ENCODE data around the gene PRRT2. TPM values are rescaled to one million over a fixed set of nuclear protein-coding genes. Genes with fewer than 3 reads are reported as not detected.
A peak's percentile ranks its signal among the peaks of the same experiment; 100 is the strongest.

Gene PRRT2
- total RNA-seq, 1 donor from 2014 or later, result 0.35 TPM

DNA sequence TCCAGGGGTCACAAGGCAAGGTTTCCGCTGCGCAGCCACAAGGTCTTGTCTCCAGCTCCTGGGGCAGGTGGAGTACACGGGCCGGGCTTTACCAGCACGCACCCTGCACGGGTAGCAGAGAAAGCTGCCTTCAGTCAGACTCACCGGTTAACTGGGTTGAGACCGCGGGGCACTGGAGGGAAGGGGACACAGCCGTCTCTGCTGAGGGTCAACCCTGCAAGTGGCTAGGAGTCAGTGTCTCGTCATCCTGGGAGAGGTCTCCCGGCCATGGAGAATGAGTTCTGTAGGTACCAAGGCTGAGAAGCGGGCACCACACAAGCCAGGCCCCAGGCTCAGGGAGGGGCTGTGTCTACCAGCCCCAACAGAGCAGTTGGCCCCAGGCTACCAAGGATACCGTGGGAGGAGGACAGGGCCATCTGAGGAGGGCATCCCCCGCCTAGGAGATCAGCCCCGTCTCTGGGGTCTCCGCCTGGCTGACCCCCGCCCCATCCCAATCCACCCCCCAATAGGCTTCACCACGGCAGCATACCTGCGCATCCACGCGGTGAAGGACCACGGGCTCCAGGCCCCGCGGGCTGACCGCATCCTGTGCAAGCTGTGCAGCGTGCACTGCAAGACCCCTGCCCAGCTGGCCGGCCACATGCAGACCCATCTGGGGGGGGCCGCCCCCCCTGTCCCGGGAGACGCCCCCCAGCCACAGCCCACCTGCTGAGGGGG lies 2.8 kb upstream of the PRRT2 start:
- DNase-seq (ENCODE audit: low read depth), result no peak
- TF ChIP-seq, protein P1, sequence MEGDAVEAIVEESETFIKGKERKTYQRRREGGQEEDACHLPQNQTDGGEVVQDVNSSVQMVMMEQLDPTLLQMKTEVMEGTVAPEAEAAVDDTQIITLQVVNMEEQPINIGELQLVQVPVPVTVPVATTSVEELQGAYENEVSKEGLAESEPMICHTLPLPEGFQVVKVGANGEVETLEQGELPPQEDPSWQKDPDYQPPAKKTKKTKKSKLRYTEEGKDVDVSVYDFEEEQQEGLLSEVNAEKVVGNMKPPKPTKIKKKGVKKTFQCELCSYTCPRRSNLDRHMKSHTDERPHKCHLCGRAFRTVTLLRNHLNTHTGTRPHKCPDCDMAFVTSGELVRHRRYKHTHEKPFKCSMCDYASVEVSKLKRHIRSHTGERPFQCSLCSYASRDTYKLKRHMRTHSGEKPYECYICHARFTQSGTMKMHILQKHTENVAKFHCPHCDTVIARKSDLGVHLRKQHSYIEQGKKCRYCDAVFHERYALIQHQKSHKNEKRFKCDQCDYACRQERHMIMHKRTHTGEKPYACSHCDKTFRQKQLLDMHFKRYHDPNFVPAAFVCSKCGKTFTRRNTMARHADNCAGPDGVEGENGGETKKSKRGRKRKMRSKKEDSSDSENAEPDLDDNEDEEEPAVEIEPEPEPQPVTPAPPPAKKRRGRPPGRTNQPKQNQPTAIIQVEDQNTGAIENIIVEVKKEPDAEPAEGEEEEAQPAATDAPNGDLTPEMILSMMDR (conservative IDR thresholded peaks at IDR 0.05; ENCODE audit: low read depth, low read length), result no peak
- H3K4me3 ChIP-seq (ENCODE audit: low read depth, low read length), result no peak overlapping the region

DNA sequence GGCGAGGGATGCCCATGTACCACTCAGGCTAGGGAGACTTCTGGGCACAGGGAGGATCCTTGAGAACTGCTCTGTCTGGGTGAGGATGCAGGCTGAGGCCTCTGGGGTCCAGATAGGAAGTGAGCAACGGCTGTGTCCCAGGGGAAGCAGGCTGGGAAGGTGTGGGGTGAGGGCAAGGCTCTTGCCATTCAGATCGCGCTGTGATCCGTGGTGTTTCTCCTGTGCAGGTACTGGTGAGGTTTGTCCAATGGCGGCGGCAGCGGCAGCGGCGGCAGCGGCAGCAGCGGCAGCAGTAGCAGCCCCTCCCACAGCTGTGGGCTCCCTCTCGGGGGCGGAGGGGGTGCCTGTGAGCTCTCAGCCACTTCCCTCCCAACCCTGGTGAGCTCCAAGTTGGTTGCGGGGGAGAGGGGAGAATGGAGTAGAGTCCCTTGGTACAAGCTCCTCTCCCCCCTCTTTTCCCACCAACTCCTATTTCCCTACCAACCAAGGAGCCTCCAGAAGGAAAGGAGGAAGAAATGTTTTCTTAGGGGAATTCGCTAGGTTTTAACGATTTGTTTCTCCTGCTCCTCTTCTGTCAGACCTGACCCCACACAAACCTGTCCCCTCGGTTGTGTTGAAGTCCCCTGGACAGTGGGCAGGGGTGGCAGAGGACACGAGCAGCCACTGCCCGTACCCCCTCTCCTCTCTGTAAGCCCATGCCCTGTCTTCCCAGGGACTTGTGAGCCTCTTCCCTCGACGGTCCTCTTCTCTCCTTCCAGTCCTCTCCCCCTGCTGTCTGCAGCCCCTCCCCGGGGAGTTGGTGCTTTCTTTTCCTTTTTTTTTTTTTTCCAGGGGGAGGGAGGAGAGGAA lies 1.9 kb upstream of the PRRT2 start:
- no peak for DNase-seq (ENCODE audit: low read depth)
- H3K4me3 ChIP-seq (ENCODE audit: low read depth, low read length), result no peak overlapping the region
- TF ChIP-seq, protein P1 (conservative IDR thresholded peaks at IDR 0.05; ENCODE audit: low read depth, low read length), result no peak

DNA sequence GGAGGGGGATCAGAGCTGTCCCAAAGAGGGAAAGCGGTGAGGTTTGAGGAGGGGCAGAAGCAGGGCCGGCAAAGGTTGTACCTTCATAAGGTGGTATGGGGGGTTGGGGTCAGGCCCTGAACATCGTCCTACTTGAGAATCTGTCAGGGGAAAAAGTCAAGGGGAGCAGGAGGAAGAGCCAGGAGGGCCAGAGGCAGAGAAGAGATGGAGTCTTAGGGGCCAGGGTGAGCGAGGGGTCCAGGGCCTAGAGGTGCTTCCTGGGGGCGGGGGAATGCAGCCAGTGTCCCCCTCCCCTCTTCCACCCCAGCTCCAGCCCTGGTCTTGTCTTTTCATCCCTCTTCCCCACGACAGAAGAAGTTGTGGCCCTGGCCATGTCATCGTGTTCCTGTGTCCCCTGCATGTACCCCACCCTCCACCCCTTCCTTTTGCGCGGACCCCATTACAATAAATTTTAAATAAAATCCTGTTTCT lies 1.3 kb upstream of the PRRT2 start:
- no peak for DNase-seq (ENCODE audit: low read depth)
- H3K4me3 ChIP-seq (ENCODE audit: low read depth, low read length), result peak overlapping the region; percentile 11
- TF ChIP-seq, protein P1 (conservative IDR thresholded peaks at IDR 0.05; ENCODE audit: low read depth, low read length), result no peak

DNA sequence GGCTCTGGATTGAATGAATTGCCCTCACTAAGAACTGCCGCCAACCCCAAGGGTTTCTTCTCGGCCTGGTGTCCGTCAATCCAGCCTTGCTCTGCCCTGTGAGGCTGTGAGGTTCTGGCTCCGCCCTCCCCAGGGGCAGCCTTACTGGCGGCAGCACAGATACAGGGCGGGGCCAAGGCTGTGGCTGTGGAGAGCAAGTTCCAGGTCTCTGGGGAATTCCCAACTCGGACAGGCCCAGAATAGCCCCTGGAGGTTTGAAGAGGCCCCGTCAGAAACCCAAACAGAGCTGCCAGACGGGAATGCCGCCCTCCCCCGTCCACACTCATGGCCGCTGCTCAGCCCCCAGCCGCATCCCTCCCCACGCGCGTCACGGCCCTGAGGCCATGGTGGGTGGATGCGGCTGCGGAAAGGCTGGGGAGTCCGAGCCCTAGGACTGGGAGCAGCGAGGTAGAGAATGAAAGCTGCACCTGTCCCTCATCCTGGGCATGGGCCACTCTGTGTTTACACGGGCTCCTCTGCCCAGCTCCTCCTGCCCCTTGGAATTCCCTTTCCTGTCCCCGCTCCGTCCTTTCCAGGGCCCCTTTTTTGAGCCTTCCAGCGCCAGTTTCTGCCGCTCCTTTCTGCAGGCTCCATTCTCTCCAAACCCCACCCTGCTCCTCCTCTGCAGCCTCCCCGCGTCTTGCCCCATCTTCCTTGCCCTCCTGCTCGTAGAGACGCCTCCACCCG lies 660 bp upstream of the PRRT2 start:
- TF ChIP-seq, protein P1 (conservative IDR thresholded peaks at IDR 0.05; ENCODE audit: low read depth, low read length), result no peak
- DNase-seq (ENCODE audit: low read depth), result no peak
- peak overlapping the region; percentile 61 for H3K4me3 ChIP-seq (ENCODE audit: low read depth, low read length)

DNA sequence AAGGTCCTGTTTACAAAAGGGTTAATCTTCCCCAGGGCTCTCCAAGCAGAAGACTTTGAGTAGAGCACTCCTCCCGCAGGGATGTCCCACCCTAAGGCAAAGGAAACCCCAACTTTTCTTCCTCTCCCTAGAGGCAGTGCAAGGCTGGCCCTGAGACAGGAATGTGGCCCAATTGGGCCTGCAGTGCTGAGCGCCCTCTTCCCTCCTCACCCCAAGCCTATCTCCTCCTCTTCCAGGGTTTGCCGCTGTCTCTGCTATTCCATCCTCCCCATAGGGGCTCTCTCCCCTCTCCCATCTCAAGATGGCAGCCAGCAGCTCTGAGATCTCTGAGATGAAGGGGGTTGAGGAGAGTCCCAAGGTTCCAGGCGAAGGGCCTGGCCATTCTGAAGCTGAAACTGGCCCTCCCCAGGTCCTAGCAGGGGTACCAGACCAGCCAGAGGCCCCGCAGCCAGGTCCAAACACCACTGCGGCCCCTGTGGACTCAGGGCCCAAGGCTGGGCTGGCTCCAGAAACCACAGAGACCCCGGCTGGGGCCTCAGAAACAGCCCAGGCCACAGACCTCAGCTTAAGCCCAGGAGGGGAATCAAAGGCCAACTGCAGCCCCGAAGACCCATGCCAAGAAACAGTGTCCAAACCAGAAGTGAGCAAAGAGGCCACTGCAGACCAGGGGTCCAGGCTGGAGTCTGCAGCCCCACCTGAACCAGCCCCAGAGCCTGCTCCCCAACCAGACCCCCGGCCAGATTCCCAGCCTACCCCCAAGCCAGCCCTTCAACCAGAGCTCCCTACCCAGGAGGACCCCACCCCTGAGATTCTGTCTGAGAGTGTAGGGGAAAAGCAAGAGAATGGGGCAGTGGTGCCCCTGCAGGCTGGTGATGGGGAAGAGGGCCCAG lies 1.0 kb downstream of the PRRT2 start:
- TF ChIP-seq, protein P1 (conservative IDR thresholded peaks at IDR 0.05; ENCODE audit: low read depth, low read length), result no peak
- DNase-seq (ENCODE audit: low read depth), result no peak
- H3K4me3 ChIP-seq (ENCODE audit: low read depth, low read length), result peak overlapping the region; percentile 61

Data from epithelial cell of proximal tubule (primary cell).